ENCODE results near the gene ATE1.
"Not testable (repeated sequence)": the region's sequence is repeated elsewhere in the genome, so short reads cannot be mapped to it uniquely, and the experiment has no call there.

Gene ATE1

GRCh38 chr10:121792198-121792597 is 135.6 kb downstream of the ATE1 start:
- DNase-seq, result no peak

GRCh38 chr10:121791761-121792160 is 136.1 kb downstream of the ATE1 start:
- no peak for DNase-seq

DNA sequence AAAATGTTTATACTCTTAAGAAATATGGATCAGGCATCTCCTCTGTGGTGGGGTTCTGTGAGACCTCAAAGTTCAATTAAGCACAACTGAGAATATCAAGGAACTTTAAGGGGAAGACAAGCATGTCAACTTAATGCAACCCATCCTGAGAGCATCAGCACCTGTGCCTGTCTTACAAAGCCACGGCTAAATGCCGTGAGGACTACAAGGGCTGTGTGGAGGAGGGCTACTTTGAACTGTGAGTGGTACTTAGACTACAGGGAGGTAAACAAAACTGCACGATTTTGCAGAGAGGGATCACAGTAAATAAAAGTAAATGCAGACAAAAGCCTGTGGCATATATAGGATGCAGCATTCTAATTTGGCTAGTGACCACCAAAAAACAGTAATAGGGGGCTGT is 139.1 kb downstream of the ATE1 start:
- no peak for DNase-seq

DNA sequence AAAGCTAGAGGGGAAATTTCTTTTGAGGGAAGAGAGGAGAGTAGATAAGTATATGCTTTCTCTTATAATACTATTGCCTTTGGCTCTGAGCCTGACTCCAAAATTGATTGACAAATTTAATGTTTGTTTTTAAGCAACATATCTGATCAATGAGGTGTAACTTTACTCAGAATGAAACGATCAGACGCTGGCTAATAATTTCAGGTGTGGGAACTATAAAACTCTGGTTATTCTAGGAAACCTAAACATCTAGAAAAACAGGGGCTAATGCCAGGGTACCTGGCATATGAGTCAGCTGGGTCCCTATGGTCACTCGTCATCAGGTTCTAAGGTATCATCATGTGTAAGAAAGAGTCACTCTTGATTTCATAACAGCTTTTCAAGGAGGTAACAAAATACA is 139.7 kb downstream of the ATE1 start:
- DNase-seq, result no peak

DNA sequence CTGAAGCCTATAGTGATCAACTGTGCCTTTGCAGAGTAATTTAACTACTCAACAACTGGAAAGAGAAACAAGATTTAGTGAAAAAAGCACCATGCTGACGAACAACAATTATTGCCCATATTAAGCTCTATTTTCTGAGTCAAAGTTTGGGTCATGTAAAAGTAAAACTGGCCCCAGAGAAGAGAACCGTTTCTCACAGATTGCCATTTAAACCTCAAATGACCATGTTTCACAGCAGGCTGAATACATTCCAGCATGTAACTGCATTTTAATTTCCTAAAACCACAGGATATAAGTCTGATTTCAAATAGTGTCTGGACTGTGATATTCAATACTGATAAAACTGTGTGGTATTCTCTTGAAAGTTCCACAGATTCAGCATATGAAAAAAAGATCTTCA is 140.7 kb downstream of the ATE1 start:
- DNase-seq, result no peak

- DNase-seq, result no peak
These were observed 144.0 kb downstream of the ATE1 start for GRCh38 chr10:121783782-121784372.

- no peak for DNase-seq
These were observed 146.7 kb downstream of the ATE1 start for GRCh38 chr10:121781101-121781500.

DNA sequence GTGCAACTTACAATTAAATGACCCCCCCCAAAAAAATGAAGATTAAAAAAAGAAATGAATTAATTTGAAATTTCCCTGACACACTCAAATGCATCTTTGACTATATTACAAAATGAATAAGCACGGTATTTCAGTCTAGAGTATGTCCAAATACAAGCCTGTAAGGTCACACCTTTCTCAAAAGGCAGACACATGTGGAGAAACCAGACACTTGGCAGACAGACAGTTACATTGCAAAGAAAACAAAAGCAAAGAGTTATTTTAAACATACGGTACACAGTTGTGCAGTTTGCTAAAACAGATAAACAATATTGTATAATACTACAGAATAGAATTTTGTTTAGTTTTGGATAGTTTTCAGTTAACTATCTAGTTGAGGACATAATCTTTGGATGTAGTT is 153.0 kb downstream of the ATE1 start:
- DNase-seq, result no peak

DNA sequence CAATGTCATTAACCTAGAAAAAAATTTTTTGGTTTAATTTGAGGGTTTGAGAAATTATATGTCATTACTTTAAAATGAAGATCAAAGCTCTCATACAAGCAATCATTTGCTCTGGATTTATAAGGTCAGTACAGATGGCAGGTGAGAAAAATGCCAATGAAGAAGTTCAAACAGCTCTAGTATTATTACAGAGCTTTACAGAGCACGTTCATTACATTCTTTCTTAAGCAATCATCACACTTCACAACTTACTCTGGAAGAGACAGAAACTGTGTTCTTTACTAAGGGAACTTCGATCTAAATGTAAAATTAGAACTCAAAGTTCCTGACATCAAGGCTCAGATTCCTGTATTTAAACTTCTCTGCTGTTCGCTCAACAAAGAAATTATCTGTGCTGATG is 153.4 kb downstream of the ATE1 start:
- no peak for DNase-seq

DNA sequence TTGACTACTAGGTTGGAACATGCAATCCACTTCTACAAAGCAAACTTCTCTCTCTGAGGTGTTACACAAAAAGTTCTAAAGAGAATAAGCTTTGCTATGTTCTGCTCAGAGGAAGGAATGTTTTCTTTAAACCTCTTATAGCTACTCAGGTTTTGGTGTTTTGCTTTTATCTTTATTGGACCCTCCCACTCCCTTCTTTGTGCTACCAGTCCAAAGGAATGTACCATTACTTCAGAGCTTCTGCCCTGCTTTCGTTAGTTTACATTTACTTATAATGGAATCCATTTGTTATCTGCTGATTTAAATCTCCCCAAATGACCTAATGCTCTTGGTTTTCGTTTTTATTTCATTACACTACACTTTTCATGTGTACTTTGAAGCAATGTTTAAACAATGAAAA is 154.9 kb downstream of the ATE1 start:
- no peak for DNase-seq

GRCh38 chr10:121772406-121772805 is 155.4 kb downstream of the ATE1 start:
- no peak for DNase-seq

DNA sequence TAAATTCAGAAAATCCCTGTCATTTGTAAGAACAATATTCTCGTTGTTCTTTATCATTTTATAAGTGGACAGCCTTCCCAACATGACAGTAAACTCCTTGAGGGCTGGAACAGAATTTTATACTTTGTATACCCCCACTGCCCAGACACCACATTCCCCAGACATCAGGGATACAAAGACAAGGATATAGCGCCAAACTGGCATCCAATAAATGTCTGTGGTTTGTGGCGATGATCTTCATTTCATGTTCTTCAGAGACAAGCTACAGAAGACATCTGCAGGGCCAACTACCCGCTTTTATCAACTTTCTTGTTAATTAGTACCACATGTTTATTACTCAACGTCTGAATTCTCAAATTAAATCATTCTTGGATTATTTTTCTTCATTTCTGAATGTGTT is 155.9 kb downstream of the ATE1 start:
- DNase-seq, result no peak

- no peak for DNase-seq
These were observed 161.4 kb downstream of the ATE1 start for GRCh38 chr10:121766426-121766825.

DNA sequence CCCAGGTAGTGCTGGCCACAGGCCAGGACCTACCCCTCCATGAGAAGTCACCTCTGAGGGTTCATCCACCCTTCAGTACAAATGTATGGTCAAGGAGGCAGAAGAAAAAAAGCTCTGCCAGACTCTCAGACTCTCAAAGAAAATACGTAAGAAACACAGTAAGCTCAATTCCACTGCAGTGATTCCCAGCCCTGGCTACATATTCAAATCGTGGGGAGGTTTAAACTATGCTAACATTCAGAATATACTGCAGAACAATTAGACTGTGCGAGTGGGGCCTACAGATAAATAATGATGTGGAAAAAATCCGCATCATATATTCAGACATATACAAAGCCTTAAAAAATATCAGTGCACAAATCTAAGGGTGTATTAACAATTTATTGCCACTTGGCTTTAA is 162.6 kb downstream of the ATE1 start:
- DNase-seq, result no peak

- DNase-seq, result no peak
These were observed 163.4 kb downstream of the ATE1 start for GRCh38 chr10:121764233-121764942.

DNA sequence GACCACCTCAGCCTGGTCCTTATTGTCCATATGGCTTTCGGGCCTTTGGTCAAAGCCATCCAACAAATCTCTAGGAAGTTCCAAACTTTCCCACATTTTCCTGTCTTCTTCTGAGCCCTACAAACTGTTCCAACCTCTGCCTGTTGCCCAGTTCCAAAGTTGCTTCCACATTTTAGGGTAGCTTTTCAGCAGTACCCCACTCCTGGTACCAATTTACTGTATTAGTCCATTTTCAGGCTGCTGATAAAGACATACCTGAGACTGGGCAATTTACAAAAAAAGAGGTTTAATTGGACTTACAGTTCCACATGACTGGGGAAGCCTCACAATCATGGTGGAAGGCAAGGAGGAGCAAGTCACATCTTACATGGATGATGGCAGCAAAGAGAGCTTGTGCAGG is 170.6 kb downstream of the ATE1 start:
- not testable (repeated sequence) for DNase-seq

GRCh38 chr10:121755496-121755895 is 172.3 kb downstream of the ATE1 start:
- DNase-seq, result not testable (repeated sequence)

DNA sequence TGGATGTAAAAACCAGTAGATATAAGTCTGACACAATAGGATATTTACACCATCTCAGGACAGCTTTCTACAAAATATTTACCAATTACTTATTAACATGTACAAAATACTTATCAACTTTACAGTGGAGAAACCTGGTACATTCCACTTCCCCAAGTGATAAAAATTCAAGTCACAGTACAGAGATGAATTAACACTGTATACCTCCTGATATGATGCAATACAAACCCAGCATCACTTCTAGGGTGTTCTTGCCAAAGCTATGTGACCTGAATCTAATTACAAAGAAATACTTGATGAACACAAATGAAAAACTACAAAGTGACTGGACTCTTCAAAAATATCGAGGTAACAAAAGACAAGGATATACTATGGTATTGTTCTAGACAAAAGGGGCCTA is 173.2 kb downstream of the ATE1 start:
- no peak for DNase-seq

GRCh38 chr10:121753726-121754476 is 173.9 kb downstream of the ATE1 start:
- DNase-seq, result no peak

DNA sequence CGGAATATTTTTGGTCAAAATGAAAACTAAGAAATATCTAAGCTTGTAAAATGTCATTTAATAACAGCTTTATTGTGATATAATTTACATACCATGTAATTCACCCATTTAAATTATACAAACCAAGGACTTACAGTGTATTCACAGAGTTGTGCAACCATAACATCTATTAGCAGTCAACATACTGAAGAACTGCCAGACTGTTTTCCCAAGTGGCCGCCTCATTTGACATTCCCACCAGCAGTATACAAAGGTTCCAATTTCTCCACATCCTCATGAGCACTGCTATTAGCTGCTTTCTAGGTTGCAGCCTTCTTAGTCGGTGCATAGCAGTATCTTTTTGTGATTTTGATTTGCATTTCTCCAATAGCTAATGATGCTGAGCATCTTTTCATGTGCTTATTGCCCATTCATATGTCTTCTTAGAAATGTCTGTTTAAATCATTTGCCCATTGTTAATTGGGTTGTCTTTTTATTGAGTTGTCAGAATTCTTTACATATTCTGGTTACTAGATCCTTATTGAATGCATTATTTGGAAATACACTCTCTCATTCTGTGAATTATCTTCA is 176.6 kb downstream of the ATE1 start:
- DNase-seq, result no peak

- no peak for DNase-seq
These were observed 180.6 kb downstream of the ATE1 start for GRCh38 chr10:121747163-121747775.

- no peak for DNase-seq
These were observed 186.5 kb downstream of the ATE1 start for GRCh38 chr10:121741248-121741792.

Data from nucleus accumbens (tissue), 56 donors.